ENCODE measurements around the gene TRAPPC4. TPM values are rescaled to one million over a fixed set of nuclear protein-coding genes. Genes with fewer than 3 reads are reported as not detected.
A peak's percentile ranks its signal among the peaks of the same experiment; 100 is the strongest.
"Not testable (repeated sequence)": the region's sequence is repeated elsewhere in the genome, so short reads cannot be mapped to it uniquely, and the experiment has no call there.

The TRAPPC4 gene
- total RNA-seq, 2 donors from 2014 or later, result 72.6 to 73.2 TPM

DNA sequence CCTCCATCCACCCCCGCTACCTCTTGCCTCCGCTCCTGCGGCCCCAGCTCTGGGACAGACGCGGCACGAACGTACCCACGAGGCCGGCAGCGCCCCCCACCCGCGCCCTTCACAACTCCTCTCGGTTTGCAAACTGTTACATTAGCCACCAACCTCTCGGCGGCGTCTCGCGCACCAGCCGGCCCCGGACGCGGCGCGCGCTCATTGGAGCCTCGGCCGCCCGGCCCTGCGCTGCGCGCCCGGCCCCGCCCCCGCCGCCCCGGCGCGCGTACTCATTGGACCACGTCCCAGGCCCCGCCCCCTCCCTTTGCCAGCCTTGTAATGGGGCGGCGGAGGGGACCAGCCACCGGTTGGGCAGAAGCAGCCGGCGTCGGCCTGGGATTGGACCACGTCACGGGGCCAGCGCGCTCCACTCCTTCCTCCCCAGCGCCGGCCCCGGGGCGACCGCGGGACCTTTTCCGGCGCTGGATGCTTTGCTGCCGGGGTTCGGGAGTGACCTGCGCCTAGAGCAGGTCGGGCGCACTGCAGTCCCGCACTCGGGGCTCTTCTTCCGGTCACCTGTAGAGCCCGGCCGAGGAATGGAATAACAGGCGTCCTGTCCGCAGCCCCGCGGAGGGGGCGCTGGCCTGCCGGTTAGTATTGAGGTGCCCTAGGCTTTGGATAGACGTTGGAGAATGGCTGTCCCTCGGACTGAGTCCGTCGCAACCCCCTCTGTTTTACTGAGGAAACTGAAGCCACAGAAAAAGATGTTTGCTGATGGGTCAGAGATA is 38.6 kb downstream of the TRAPPC4 start, which contains the start of gene HYOU1:
Gene HYOU1 (minus strand): TSS at position 206 of the 770 bp plus-strand sequence. CDS start 1,045 bp downstream, outside the sequence.
- peak; percentile 99 for DNase-seq
- H3K4me3 ChIP-seq, result peak within 1 kb of the TSS; percentile 93
- no peaks in the 10 kb centered on the region for H3K4me1 ChIP-seq
- H3K9me3 ChIP-seq, result no peaks in the 10 kb centered on the region
- peaks cover 11% of the 10 kb centered on the region for H3K36me3 ChIP-seq
- no peak for TF ChIP-seq CTCF (IDR thresholded peaks at IDR 0.05)
- peak within 1 kb of the TSS; percentile 82 for H3K27ac ChIP-seq
- H3K27me3 ChIP-seq, result no peaks in the 10 kb centered on the region
- intact Hi-C loops (cut with DNase I), result no loop called here
- peak within 1 kb of the TSS; percentile 82 to 89 for H3K9ac ChIP-seq (ENCODE audit: low read depth in 2 of 2, low read length in 2 of 2)

GRCh38 chr11:119059128-119059527 is 40.6 kb downstream of the TRAPPC4 start:
- H3K27ac ChIP-seq; H3K9ac ChIP-seq (ENCODE audit: low read depth in 2 of 2, low read length in 2 of 2); H3K4me1 ChIP-seq; DNase-seq; H3K4me3 ChIP-seq; H3K9me3 ChIP-seq; intact Hi-C loops (cut with DNase I); H3K27me3 ChIP-seq; H3K36me3 ChIP-seq: not testable (repeated sequence)

DNA sequence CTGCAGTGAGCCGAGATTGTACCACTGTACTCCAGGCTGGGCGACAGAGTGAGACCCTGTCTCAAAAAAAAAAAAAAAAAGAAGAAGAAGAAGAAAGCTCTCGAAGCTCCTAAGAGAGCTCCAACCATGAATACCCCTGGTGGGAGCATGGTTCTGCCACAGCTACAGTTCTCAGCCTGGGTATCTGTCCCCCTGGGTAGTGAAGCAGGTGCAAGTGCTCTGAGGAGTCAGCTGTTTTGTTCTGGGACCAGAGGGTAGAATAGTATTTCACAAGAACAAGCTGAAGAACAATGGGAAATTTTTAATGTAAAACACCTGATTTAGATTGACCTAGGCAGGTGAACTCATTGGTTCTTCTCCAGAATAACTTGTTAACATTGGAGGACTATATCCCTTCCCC is 42.7 kb downstream of the TRAPPC4 start:
- Histone ChIP-seq H3K27ac (no peak overlapping the region), H3K27me3 (no peaks in the 10 kb centered on the region), H3K9me3 (no peaks in the 10 kb centered on the region), H3K36me3 (no peaks in the 10 kb centered on the region), H3K9ac (ENCODE audit: low read depth in 2 of 2, low read length in 2 of 2) (no peak overlapping the region), H3K4me1 (no peaks in the 10 kb centered on the region), H3K4me3 (no peak overlapping the region)
- intact Hi-C loops (cut with DNase I), result no loop called here
- no peak for DNase-seq
- TF ChIP-seq CTCF (IDR thresholded peaks at IDR 0.05), result no peak

- DNase-seq, result peak; percentile 36
- Histone ChIP-seq H3K36me3 (no peaks in the 10 kb centered on the region), H3K9me3 (no peaks in the 10 kb centered on the region), H3K4me3 (no peak overlapping the region), H3K9ac (ENCODE audit: low read depth in 2 of 2, low read length in 2 of 2) (no peak overlapping the region), H3K4me1 (no peaks in the 10 kb centered on the region), H3K27me3 (no peaks in the 10 kb centered on the region), H3K27ac (no peak overlapping the region)
- intact Hi-C loops (cut with DNase I), result no loop called here
- no peak for TF ChIP-seq CTCF (IDR thresholded peaks at IDR 0.05)
Measured at GRCh38 chr11:119062779-119063178, 44.2 kb downstream of the TRAPPC4 start.

- TF ChIP-seq CTCF (IDR thresholded peaks at IDR 0.05), result no peak
- Histone ChIP-seq H3K4me1 (no peaks in the 10 kb centered on the region), H3K9ac (ENCODE audit: low read depth in 2 of 2, low read length in 2 of 2) (no peak overlapping the region), H3K9me3 (no peaks in the 10 kb centered on the region), H3K36me3 (no peaks in the 10 kb centered on the region), H3K27ac (no peak overlapping the region), H3K4me3 (no peak overlapping the region), H3K27me3 (no peaks in the 10 kb centered on the region)
- intact Hi-C loops (cut with DNase I), result no loop called here
- no peak for DNase-seq
Measured at GRCh38 chr11:119065369-119065768, 46.8 kb downstream of the TRAPPC4 start.
